Esophagus muscularis mucosa (tissue), 4 donors: ENCODE results near the gene DEFB132.

ENCODE experiments used
- EP300 ChIP-seq: sonication (generic); formaldehyde crosslinking; IDR thresholded peaks from one replicate; pipeline ENCODE4 v1.6.1; 2017; ENCODE audit warnings: antibody characterized with exemption
- POLR2A ChIP-seq: fragments of 450-650 bp; IDR thresholded peaks from one replicate; pipeline ENCODE4 v1.6.1; 2017; ENCODE audit warnings: antibody characterized with exemption, moderate library complexity, mild to moderate bottlenecking, low read depth
- TF ChIP-seq, protein P1 (sequence below), 3 experiments: fragments of 200-600 bp in 2 of 3; fragments of 450-650 bp in 1 of 3; sonication (generic) in 2 of 3; IDR thresholded peaks; one replicate each; pipeline ENCODE4 v1.5.1; 2017 to 2019; ENCODE audit warnings: antibody characterized with exemption in 3 of 3, mild to moderate bottlenecking in 2 of 3, moderate library complexity in 1 of 3

GRCh38 chr20:284172-284571, 26.6 kb downstream of the DEFB132 start:
- TF ChIP-seq POLR2A (no peak), EP300 (no peak)
- TF ChIP-seq, protein P1, sequence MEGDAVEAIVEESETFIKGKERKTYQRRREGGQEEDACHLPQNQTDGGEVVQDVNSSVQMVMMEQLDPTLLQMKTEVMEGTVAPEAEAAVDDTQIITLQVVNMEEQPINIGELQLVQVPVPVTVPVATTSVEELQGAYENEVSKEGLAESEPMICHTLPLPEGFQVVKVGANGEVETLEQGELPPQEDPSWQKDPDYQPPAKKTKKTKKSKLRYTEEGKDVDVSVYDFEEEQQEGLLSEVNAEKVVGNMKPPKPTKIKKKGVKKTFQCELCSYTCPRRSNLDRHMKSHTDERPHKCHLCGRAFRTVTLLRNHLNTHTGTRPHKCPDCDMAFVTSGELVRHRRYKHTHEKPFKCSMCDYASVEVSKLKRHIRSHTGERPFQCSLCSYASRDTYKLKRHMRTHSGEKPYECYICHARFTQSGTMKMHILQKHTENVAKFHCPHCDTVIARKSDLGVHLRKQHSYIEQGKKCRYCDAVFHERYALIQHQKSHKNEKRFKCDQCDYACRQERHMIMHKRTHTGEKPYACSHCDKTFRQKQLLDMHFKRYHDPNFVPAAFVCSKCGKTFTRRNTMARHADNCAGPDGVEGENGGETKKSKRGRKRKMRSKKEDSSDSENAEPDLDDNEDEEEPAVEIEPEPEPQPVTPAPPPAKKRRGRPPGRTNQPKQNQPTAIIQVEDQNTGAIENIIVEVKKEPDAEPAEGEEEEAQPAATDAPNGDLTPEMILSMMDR (IDR thresholded peaks at IDR 0.05) = no peak
